ENCODE results near the gene PSAT1. TPM values are rescaled to one million over a fixed set of nuclear protein-coding genes. Genes with fewer than 3 reads are reported as not detected.

PSAT1 gene
- total and polyA plus RNA-seq, 9 donors: 0.83 to 153 (median 7.1) TPM

DNA sequence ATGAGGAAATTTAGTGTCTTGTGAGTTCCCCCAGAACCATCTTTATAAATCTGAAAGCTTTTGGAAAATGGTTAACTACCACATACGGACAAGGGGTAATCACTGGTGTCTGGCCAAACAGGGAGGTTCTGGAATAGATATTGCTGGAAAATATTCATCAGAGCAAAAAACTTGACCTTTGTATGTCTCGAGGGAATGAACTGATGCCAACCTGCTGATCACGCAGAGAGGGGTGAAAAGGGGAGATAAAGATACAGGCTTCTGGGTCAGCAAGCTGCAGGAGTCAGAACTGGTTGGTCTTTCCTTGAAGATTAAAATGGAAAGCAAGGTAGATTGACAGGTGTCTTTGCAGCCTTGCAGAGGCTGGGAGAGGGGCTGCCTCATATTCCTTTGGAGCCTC is 35.5 kb downstream of the PSAT1 start:
- no peak overlapping the region for H3K27ac ChIP-seq
- H3K4me1 ChIP-seq (ENCODE audit: insufficient read depth): no peaks in the 10 kb centered on the region
- H3K36me3 ChIP-seq: no peaks in the 10 kb centered on the region
- TF ChIP-seq, protein P1, sequence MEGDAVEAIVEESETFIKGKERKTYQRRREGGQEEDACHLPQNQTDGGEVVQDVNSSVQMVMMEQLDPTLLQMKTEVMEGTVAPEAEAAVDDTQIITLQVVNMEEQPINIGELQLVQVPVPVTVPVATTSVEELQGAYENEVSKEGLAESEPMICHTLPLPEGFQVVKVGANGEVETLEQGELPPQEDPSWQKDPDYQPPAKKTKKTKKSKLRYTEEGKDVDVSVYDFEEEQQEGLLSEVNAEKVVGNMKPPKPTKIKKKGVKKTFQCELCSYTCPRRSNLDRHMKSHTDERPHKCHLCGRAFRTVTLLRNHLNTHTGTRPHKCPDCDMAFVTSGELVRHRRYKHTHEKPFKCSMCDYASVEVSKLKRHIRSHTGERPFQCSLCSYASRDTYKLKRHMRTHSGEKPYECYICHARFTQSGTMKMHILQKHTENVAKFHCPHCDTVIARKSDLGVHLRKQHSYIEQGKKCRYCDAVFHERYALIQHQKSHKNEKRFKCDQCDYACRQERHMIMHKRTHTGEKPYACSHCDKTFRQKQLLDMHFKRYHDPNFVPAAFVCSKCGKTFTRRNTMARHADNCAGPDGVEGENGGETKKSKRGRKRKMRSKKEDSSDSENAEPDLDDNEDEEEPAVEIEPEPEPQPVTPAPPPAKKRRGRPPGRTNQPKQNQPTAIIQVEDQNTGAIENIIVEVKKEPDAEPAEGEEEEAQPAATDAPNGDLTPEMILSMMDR (IDR thresholded peaks at IDR 0.05): no peak
- no peak for TF ChIP-seq EP300 (IDR thresholded peaks at IDR 0.05)
- TF ChIP-seq POLR2A (IDR thresholded peaks at IDR 0.05): no peak
- H3K9me3 ChIP-seq: no peaks in the 10 kb centered on the region
- 66 to 77% (median 72%) methylated on average over 3 of the region's 3 CpGs for WGBS, 3 donors
- no peak overlapping the region for H3K4me3 ChIP-seq
- no peak for DNase-seq
- no peaks in the 10 kb centered on the region for H3K27me3 ChIP-seq
- intact Hi-C loops (cut with DNase I): no loop called here

DNA sequence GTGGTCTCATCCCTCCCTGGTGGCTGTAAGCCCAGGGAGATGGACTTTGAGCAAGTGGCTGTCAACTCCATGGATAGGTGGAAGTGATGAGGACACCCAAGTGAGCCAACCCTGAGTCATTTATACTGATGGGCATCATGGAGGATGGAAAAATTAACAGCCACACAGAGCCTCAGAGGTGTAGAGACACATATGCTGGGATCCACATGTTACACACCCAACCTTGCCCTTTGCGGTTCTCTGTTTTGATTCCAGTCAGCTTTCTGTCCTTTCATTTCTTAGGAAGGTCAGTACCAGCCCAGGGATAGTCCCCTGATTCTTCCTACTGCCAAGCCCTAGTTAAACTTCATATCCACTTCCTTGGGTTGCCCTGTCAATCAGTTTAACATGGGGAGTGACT is 51.9 kb downstream of the PSAT1 start:
- no peaks in the 10 kb centered on the region for H3K36me3 ChIP-seq
- no peaks in the 10 kb centered on the region for H3K27me3 ChIP-seq
- TF ChIP-seq EP300 (IDR thresholded peaks at IDR 0.05): no peak
- TF ChIP-seq, protein P1 (IDR thresholded peaks at IDR 0.05): no peak
- intact Hi-C loops (cut with DNase I): no loop called here
- no peaks in the 10 kb centered on the region for H3K9me3 ChIP-seq
- no peak overlapping the region for H3K27ac ChIP-seq
- H3K4me3 ChIP-seq: no peak overlapping the region
- DNase-seq: no peak
- WGBS, 3 donors: 94 to 100% (median 96%) methylated on average over 1 of the region's 1 CpG
- H3K4me1 ChIP-seq (ENCODE audit: insufficient read depth): no peaks in the 10 kb centered on the region

- Histone ChIP-seq H3K36me3 (no peaks in the 10 kb centered on the region), H3K27me3 (no peaks in the 10 kb centered on the region), H3K27ac (no peak overlapping the region), H3K9me3 (no peaks in the 10 kb centered on the region), H3K4me1 (ENCODE audit: insufficient read depth) (no peaks in the 10 kb centered on the region), H3K4me3 (no peak overlapping the region)
- 77 to 83% (median 80%) methylated on average over 2 of the region's 2 CpGs for WGBS, 3 donors
- no peak for DNase-seq
- intact Hi-C loops (cut with DNase I): no loop called here
- TF ChIP-seq, protein P1 (IDR thresholded peaks at IDR 0.05): no peak
- TF ChIP-seq EP300 (IDR thresholded peaks at IDR 0.05) (no peak), POLR2A (IDR thresholded peaks at IDR 0.05) (no peak)
These were observed 54.9 kb downstream of the PSAT1 start for GRCh38 chr9:78351816-78352215.

GRCh38 chr9:78354324-78354973 is 57.5 kb downstream of the PSAT1 start:
- DNase-seq: no peak
- H3K4me3 ChIP-seq: no peak overlapping the region
- no peaks in the 10 kb centered on the region for H3K27me3 ChIP-seq
- no peaks in the 10 kb centered on the region for H3K9me3 ChIP-seq
- H3K27ac ChIP-seq: no peak overlapping the region
- TF ChIP-seq EP300 (IDR thresholded peaks at IDR 0.05) (no peak), POLR2A (IDR thresholded peaks at IDR 0.05) (no peak)
- TF ChIP-seq, protein P1 (IDR thresholded peaks at IDR 0.05): no peak
- no peaks in the 10 kb centered on the region for H3K36me3 ChIP-seq
- no peaks in the 10 kb centered on the region for H3K4me1 ChIP-seq (ENCODE audit: insufficient read depth)
- intact Hi-C loops (cut with DNase I): no loop called here
